NAMALWA (cell line): Measurements from ENCODE around the gene SLC5A10.
"Not testable (repeated sequence)": the region's sequence is repeated elsewhere in the genome, so short reads cannot be mapped to it uniquely, and the experiment has no call there.

Experiments used
- DNase-seq: peaks from one replicate; pipeline ENCODE4 v3.0.0-alpha.2; 2015; ENCODE audit warnings: low spot score

SLC5A10 gene

DNA sequence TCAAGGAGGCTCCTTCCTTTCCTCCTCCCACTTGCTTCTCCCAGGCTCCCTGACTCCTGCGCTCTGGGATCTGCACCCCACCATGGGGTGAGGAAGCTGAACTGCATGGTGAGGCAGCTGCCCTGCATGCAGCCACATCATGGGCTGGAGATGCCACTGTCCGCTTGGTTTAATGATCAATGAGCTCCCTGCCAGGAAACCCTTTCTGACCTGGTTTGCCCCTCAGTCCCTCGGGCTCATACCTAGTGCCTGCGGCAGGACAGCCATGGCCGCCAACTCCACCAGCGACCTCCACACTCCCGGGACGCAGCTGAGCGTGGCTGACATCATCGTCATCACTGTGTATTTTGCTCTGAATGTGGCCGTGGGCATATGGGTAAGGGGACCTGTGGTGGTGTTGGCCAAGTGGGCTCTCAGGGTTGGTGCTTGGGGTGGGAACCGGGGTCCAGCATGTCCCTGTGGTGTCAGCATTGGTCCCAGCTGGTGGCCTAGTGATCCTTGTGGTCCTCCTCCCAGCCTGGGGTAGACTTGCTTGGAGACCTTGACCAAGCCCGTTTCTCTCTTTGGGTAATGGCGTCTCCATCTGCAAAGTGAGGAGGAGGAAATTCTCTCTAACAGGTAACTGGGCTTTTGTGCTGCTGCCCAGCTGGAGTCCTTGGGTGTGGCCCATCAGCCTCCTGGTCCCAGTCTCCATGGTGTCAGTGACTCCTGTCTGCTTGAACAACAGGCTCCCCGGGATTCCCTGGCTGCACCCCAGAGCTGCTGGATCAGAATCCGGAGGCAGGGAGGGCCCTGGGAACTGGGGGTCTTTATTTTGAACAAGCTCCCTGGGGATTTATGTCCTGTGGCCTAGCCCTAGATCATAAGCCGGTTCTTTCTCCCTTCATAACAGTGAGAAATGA is at the start of gene SLC5A10:
SLC5A10 (plus strand) TSS at position 225 of the 902 bp plus-strand sequence; CDS start at position 266, 41 bp downstream.
- no peak for DNase-seq

DNA sequence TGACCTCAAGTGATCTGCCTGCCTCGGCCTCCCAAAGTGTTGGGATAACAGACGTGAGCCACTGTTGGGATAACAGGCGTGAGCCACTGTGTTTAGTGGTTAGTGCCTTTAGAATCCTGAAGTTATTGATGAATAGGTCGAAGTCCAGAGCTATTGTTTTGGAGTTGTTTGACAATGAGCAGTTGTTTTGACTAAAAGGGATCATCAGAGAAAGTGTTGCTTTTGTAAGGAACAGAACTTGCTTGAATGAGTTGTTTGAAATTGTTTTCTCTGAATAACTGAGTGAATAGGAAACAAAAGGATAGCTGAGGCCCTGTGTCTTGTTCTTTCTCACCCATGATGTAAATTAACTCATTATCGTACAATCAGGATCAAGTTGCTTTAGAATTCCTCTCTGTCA is 47.5 kb upstream of the SLC5A10 start:
- DNase-seq = no peak

DNA sequence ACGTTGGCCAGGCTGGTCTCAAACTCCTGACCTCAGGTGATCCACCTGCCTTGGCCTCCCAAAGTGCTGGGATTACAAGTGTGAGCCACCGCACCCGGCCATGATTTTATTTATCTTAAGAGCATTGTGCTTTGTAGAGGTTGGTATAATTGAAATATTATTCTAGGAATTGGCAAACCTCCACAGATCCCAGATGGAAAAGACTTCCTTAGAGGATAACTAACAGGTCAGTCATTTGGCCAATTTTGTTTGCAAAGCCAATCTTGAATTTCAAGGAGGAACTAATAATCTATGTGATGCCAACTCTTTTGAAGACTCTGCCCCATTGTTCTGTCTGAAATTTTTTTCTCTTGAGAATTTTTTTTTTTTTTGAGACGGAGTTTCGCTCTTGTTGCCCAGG is 46.7 kb upstream of the SLC5A10 start:
- DNase-seq = no peak

DNA sequence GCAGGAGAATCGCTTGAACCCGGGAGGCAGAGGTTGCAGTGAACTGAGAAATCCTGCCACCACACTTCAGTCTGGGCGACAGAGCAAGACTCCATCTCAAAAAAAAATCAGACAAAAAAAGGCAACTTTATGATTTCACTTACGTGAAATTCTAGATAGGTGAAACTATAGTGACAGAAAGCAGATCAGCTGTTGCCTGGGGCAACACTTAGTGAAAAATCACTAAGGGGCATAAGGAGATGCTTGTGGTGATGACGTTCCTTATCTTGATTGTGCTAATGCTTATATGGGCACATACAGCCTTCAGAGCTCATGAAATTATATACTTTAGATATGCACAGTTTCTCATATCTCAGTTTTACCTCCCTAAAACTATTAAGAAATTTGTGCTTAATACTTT is 41.6 kb upstream of the SLC5A10 start:
- no peak for DNase-seq

DNA sequence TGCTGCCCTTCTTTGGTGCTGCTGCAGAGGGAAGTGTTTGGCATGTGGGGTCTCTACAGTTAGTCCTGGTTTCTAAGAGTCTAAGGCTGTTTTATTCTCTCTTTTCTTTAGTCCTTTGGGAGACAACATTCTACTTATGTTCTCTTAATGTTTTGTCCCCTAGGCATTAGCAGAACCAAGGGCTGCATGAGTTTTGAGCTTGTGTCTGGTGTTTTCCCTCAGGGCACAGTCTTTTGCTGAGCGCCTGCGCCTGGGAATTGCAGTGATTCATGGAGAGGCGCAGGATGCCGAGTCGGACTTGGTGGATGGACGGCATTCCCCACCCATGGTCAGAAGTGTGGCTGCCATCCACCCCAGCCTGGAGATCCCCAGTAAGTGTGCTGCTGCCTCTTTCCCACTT is 41.1 kb upstream of the SLC5A10 start:
- no peak for DNase-seq

DNA sequence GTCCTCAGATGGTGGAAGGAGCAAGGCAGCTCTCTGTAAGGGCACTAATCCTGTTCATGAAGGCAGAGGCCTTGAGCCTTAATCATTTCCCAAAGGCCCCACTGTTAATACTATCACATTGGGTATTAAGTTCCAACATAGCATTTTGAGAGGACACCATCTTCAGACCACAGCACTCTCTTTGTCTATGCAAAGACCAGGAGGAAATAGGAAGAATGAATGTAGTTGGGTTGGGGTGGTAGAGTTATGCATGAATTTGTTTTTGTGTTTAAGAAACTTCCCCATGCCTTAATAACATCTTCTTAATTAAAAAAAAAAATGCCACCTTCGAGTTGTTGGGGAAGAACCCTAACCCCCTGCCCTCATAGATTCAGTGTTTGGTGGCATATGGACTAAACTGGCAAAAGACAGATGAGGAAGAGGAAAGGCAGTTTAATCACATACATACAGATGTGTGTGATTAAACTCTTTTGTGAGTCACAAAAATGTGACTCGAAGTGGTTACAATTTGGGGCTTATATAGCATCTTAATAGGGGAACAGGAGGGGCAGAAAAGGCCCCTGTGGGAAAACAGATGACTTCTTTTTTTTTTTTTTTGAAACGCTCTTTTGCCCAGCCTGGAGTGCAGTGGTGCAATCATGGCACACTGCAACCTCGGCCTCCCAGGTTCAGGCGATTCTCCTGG is 35.0 kb upstream of the SLC5A10 start:
- peak; percentile 9 for DNase-seq

DNA sequence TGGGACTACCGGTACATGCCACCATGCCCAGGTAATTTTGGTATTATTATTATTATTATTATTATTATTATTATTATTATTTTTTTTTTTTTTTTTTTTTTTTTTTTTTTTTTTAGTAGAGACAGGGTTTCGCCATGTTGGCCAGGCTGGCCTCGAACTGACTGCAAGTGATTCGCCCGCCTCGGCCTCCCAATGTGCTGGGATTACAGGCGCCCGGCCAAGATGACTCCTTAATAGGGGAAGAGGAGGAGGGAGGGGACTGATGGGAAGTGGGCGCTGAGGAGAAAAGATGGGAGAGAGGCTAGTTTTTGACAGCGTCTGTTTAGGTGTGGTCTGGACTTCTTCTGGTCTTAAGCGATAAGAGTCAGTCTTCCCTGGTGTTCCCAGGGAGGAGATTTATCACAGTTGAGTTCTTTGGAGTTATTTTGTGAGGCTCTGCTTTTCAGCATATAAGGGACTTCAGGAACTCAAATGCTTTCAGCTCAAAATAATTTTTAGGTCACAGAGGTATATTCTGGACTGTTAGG is 34.4 kb upstream of the SLC5A10 start:
- no peak for DNase-seq

DNA sequence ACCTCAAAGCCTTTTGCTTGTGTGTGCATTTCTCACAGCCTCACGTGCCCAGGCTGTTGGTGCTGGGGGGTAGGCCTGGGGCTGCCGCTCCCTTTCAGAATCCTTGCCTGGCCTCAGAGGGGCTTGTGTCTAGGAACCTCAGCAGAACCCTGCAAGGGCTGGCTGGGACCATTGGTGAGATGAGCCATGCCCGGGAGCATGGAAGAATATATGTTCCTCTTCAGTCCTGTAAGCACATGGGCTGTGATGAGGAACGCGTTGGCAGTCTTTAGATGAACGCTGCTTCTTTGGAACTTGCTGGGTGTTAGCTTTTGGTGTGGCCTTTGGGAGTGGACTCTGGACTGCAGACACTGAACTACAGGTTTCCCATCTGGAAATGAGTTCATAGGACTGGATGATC is 32.0 kb upstream of the SLC5A10 start:
- DNase-seq = peak; percentile 7

DNA sequence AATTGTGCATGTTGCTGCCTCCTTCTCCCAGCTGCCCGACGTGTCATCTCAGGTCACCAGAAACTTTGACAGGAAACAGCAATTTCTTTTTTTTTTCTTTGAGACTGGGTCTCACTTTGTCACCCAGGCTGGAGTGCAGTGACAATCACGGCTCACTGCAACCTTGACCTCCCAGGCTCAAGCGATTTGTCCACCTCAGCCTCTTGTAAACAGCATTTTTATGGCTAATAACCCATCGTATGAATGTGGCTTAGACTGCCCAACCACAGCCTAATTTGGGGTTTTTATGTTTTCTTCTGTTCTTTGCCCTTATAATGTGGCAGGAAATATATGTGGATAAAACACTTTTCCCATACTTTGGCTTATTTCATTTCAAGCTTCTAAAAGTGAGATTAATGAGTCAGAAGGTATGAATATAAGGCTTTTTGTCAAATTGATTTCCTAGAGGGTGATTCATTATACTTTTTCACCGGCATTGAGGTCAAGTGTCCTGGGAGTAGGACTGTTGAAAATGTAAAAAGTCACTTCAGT is 31.0 kb upstream of the SLC5A10 start:
- DNase-seq = peak; percentile 44

DNA sequence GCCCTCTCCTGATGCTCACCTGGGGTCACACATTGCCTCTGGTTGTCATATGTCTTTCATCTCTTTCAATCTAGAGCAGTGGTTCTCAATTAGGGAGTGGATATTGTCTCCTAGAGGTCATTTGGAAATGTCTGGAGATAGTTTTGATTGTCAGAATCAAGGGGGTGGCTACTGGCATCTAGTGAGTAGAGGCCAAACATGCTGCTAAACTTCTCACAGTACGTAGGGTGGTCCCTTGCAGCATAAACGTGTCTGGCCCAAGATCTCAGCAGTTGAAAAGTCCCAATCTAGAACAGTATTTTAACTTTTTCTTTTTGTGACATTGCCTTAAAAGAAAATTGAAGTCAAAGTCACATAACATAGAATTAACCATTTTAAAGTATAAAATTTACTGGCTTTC is 30.5 kb upstream of the SLC5A10 start:
- DNase-seq = peak; percentile 14

DNA sequence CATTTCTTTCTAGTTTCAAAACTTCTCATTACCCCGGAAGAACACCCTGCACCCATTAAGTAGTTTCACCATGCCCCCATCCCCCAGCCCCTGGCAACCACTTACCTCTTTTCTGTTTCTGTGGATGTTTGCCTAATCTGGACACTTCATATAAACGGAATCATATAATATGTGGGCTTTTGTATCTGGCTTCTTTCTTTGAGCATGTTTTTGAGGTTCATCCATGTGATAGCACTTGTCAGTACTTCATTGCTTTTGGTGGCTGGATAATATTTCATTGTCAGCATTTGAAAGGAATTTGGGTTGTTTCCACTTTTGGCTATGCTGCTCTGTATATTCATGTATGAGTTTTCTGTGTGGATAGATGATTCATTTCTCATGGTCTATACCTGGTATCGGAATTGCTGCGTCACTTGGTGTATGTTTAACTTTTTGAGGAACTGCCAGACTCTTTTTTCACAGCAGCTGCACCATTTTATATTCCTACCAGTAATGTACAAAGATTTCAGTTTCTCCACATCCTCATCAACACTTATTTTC is 30.0 kb upstream of the SLC5A10 start:
- peak; percentile 48 for DNase-seq

DNA sequence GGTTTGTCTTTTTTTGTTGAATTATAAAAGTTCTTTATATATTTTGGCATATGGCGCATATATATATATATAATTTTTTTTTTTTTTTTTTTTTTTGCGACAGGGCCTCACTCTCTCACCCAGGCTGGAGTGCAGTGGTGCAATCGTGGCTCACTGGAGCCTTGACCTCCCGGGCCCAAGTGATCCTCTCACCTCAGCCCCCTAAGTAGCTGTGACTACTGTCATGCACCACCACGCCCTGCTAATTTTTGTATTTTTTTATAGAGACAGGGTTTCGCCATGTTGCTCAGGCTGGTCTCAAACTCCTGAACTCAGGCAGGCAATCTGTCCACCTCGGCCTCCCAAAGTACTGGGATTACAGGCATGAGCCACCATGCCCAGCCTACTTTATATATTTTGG is 29.4 kb upstream of the SLC5A10 start:
- not testable (repeated sequence) for DNase-seq

DNA sequence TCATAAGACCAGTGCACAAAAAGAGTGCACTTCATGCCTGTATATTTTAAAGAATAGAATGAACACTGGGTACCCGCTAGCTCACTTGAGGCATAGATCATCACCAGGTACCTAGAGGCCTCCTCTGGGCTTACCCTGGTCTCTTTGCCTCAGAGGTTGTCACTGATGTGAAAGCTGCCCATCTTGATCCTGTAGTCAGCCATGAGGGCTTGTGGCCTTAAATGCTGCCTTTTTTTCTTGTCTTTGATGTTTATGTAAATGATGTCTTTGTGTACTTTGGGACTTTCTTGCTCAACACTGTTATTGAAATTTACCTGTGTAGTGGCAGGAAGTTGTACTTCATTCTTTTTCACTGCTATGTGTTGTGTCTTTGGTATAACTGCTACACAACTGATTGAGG is 26.8 kb upstream of the SLC5A10 start:
- no peak for DNase-seq

DNA sequence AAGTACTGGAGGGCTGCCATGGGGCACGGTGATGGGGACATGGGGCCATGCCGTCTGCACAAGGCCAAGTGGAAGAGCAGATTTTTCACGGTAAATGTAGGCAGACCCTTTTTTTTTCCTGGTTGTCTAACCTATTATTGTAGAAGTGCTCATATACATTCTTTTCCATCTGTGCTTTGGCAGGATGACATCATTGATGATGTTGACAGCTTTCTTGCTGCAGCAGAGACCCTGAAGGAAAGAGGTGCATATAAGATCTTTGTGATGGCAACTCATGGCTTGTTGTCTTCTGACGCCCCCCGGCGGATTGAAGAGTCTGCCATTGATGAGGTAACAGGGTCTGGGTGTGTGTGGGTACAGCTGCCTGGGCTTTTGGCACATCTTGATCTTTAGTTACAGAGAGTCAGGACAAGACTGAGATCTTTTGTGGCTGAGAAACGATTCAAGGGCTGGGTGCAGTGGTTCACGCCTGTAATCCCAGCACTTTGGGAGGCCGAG is 23.3 kb upstream of the SLC5A10 start:
- DNase-seq = peak; percentile 28

DNA sequence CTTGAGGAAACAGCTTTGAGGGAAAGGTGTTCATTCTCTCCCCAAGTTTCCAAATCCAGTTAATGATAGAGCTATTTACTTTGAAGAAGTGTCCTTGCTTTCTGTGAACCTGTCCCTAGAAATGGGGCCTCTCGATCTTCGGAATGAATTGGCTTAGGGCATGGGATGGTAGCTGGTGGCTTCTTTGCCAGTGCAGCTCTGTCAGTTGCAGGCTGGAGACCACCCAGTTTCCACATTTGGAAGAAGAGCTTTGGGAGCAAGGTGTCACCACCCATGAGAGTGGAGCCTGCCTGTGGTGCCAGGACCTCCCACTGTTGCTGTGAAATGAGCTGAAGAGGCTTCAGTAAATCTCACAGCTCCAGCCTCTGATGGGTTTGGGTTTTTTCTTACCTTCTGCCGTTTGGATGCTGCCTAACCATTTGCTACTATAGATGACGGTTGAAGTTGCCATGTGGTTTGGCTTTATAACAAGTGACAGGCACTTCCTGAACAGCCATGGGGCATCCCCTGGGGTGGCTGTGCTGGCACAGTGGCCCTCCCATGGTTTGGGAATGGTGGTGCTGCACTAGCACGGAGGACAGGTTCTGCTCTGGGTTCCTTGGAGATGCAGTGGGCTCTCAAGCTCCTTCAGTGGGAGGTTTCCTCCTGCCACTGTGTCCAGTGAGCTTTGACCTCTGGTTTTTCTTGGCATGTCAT is 19.5 kb upstream of the SLC5A10 start:
- DNase-seq = no peak

DNA sequence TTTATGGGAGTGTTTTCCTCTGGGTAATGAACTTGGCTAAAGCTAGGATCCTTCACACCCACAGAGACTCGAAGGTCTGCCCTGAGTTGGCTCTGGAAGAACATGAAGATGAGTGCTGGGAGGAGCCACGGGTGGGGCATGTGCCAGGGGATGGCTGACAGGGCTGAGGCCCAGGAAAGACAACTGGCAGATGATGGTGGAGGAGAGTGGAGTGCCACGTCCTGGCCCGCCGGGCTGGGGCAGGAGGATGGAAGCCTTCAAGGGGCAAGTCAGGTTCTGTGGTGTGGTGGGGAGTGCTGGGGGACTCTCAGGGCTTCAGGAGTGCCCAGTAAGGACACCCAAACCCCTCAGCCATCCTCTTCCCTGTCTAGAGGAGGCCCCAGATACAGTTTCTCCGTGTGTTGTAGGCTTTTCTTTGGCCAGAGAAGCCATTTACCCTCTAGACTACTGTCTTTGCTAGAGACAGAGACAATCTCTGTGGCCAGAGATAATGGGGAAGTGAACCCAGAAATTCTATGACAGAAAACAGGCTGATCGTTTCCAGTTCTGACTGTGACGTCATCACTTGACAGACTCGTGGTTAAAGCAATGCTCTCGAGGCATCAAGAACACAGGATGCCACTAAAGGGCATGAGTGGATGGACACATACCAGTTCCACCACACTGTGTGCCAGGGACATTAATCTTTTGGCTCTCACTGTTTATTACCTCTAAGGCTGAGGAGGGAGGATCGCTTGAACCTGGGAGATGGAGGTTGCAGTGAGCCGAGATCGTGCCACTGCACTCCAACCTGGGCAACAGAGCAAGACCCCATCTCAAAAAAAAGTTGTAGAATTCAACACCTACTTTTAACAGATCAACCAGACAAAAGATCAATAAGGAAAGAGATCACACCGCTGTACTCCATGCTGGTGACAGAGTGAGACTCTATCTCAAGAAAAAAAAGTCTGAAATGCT is 18.6 kb upstream of the SLC5A10 start:
- no peak for DNase-seq

DNA sequence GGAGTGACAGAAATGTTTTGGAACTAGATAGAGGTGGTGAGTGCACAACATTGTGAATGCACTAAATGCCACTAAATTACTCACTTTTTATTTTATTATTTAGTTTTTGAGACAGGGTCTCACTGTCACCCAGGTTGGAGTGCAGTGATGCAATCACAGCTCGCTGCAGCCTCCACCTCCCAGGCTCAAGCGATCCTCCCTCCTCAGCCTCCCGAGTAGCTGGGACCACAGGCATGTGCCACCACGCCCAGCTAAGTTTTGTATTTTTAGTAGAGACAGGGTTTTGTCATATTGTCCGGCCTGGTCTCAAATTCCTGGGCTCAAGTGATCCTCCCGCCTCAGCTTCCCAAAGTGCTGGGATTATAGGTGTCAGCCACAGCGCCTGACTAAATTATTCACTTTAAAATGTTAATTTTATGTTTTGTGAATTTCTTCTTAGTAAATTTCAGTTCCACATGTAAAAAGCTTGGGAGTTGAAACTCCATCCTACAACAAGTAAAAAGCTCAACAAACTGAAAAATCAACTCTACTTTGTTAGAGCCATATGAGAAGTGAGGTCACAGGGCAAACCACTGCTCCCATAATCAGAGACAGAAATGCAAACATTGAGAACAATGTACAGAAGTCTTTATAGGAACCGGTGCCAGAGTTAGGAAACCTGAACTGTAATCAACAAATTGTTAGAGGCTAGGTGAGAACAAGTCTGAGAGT is 13.8 kb upstream of the SLC5A10 start:
- DNase-seq = no peak

DNA sequence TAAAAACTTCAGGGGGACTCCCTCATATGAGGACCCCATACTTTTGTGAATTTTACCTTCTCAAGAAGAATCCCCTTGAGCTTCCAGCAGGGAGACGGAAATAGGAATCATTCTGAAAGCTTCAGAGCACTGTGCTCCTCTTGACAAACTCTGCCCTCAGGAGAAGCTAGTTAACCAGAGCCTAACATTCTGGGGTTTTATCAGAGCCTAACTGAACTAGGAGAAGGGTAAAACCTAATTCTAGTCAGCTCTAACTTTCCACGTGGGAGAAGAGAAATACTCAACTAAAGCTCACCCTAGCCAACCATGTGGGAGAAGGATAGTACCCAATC is 13.3 kb upstream of the SLC5A10 start:
- DNase-seq = no peak

DNA sequence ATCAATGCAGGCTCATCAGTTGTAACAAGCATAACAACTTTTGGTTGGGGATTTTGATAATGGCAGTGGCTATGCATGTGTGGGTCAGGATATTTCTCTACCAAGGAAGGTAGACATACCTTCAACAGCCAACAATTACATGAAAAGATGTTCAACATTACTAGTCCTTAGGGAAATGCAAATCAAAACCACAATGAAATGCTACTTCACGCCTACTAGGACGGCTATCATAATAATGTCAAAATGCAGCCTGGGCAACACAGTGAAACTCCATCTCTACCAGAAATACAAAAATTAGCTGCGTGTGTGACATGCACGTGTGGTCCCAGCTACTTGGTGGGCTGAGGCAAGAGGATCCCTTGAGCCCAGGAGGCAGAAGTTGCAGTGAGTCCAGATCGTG is 7.3 kb upstream of the SLC5A10 start:
- DNase-seq = peak; percentile 19

DNA sequence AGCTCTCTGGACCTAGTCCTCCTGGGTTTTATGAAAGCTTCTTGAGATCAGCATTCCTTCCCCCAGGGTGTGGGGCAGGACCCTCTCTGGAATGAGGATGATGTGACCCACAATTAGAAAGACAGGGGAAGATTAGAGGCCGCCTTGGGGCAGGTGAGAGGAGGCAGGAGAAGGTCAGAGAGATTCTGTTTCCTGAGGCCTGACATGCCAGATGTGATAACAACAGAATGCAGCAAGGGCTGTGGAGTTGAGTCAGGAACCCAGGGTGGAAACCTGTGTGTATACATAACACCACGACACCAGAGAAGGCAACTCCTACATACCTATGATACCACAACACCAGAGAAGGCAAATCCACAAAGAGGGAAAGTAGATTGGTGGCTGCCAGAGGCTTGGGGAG is 5.4 kb upstream of the SLC5A10 start:
- DNase-seq = no peak
